ENCODE data around the gene NPEPPS. TPM values are rescaled to one million over a fixed set of nuclear protein-coding genes. Genes with fewer than 3 reads are reported as not detected.

The NPEPPS gene
- total RNA-seq, 1 experiment from 2014 or later: 117 TPM

- H3K9ac ChIP-seq (ENCODE audit: extremely low read depth, insufficient read length, low read length): no peak overlapping the region
- no peak overlapping the region for H2AFZ ChIP-seq (ENCODE audit: low read length)
- no peak overlapping the region for H3K14ac ChIP-seq (ENCODE audit: insufficient read depth, low read length)
- DNase-seq: no peak
- Mint-ChIP-seq H3K36me3 (ENCODE audit: insufficient read depth in 1 of 3, low read depth in 3 of 3) (peaks cover 0 to 4% (median 3%) of the 10 kb centered on the region in 3 experiments; a peak in 2 of 7 replicates), H3K27me3 (ENCODE audit: low read depth) (no peaks in the 10 kb centered on the region), H3K27ac (peak overlapping the region in 1 of 3 experiments; percentile 28; a peak in 1 of 7 replicates), H3K4me1 (0 out of 4 replicates have a peak, but pooled peaks cover 0 to 4% of the 10 kb centered on the region in 2 experiments), H3K4me3 (no peak overlapping the region), H3K9me3 (no peaks in the 10 kb centered on the region)
- TF ChIP-seq CTCF (conservative IDR thresholded peaks at IDR 0.05): no peak
- H4K5ac ChIP-seq (ENCODE audit: insufficient read length, low read depth, low read length): no peak overlapping the region
- no peak overlapping the region for H2BK5ac ChIP-seq (ENCODE audit: insufficient read length, low read length)
- no peaks in the 10 kb centered on the region for H3K23me2 ChIP-seq (ENCODE audit: insufficient read length, low read depth, low read length, poor library complexity, severe bottlenecking)
- no peaks in the 10 kb centered on the region for H3K79me2 ChIP-seq (ENCODE audit: insufficient read depth, low read length)
- no peak overlapping the region for H3K4me2 ChIP-seq (ENCODE audit: insufficient read depth, insufficient read length, low read length)
- H3K9me3 ChIP-seq (ENCODE audit: control insufficient read depth, low read depth, low read length): no peaks in the 10 kb centered on the region
- H3K4me1 ChIP-seq (ENCODE audit: insufficient read depth, low read length): no peaks in the 10 kb centered on the region
- H3T11ph ChIP-seq (ENCODE audit: low read length): no peak overlapping the region
- H2BK20ac ChIP-seq (ENCODE audit: low read depth, low read length, poor library complexity, severe bottlenecking): no peak overlapping the region
- no peak overlapping the region for H2BK12ac ChIP-seq (ENCODE audit: insufficient read length, low read depth, low read length)
- H3K23ac ChIP-seq (ENCODE audit: insufficient read length, low read depth, low read length): no peak overlapping the region
- H3K27me3 ChIP-seq (ENCODE audit: insufficient read depth, low read length): no peaks in the 10 kb centered on the region
- H2AK5ac ChIP-seq (ENCODE audit: insufficient read length, low read length): no peak overlapping the region
- H3K56ac ChIP-seq (ENCODE audit: insufficient read length, low read depth, low read length): no peak overlapping the region
- H4K91ac ChIP-seq (ENCODE audit: insufficient read length, low read depth, low read length): no peak overlapping the region
- no peak overlapping the region for H2BK15ac ChIP-seq (ENCODE audit: low read depth, low read length)
- H4K20me1 ChIP-seq (ENCODE audit: control insufficient read depth, insufficient read depth, insufficient read length): no peaks in the 10 kb centered on the region
- no peak overlapping the region for H2BK120ac ChIP-seq (ENCODE audit: low read depth, low read length, poor library complexity, severe bottlenecking)
- H3K4ac ChIP-seq (ENCODE audit: low read depth, low read length): no peak overlapping the region
- H3K79me1 ChIP-seq (ENCODE audit: insufficient read depth, low read depth, low read length, poor library complexity, severe bottlenecking): no peaks in the 10 kb centered on the region
- H4K8ac ChIP-seq (replicated peaks; ENCODE audit: insufficient read length, low read depth, low read length): no peak overlapping the region
- WGBS (ENCODE audit: extremely low coverage, insufficient read length, low lambda C conversion rate): no CpG with 5 or more reads among the region's 2 CpGs
- no peak overlapping the region for H3K18ac ChIP-seq (ENCODE audit: insufficient read length, low read depth, low read length)
- H3K27ac ChIP-seq (ENCODE audit: insufficient read length, low read depth, low read length): no peak overlapping the region
Observed at GRCh38 chr17:47643116-47643515, 112.2 kb downstream of the NPEPPS start.
